Uterus (tissue), 2 donors: ENCODE data around the gene PICK1.

Source experiments
- CTCF ChIP-seq, 4 experiments: fragments of 200-600 bp in 2 of 4; fragments of 450-650 bp in 2 of 4; sonication (generic) in 2 of 4; IDR thresholded peaks; one replicate each; pipeline ENCODE4 v1.5.1; 2016 to 2019; ENCODE audit warnings: antibody characterized with exemption in 4 of 4, mild to moderate bottlenecking in 2 of 4, moderate library complexity in 1 of 4
- POLR2A ChIP-seq, 2 donors: fragments of 450-650 bp; IDR thresholded peaks; one replicate each; pipeline ENCODE4 v1.6.1; 2016; ENCODE audit warnings: antibody characterized with exemption in 2 of 2, mild to moderate bottlenecking in 1 of 2, moderate library complexity in 1 of 2

GRCh38 chr22:38027487-38027886, 29.7 kb upstream of the PICK1 start:
- TF ChIP-seq CTCF (IDR thresholded peaks at IDR 0.05) (no peak), POLR2A (IDR thresholded peaks at IDR 0.05) (no peak)
